IMR-90 (cell line): ENCODE results near the gene CTSF. TPM values are rescaled to one million over a fixed set of nuclear protein-coding genes. Genes with fewer than 3 reads are reported as not detected.

Source experiments
- ATAC-seq: fragments of 200-7000 bp; cut with Tn5 transposase; 2 replicates; pipeline ENCODE4 v1.9.1; 2020; ENCODE audit warnings: low read depth, mild to moderate bottlenecking, moderate library complexity
- BruUV-seq: library from RNA; stranded (reverse); fragments of 400-500 nt; replicated peaks from 2 replicates; lab custom pipeline; 2021; lab: Mats Ljungman, UMichigan
- CTCF ChIA-PET: fragments of 300-600 bp; formaldehyde crosslinking; extraction: SDS; loops from one replicate; lab custom pipeline; 2021; ENCODE audit warnings: antibody characterized with exemption; lab: Yijun Ruan, JAX
- POLR2A ChIA-PET: fragments of 300-600 bp; sonication (Branson Sonifier 250); formaldehyde crosslinking; loops from one replicate; lab custom pipeline; 2022; ENCODE audit warnings: antibody characterized with exemption; ENCODE audit not compliant: unreplicated experiment; lab: Charles Lee
- DNase-seq: peaks from one replicate; pipeline ENCODE4 v3.0.0; 2013
- H2AFZ ChIP-seq: replicated peaks from 2 replicates; pipeline ENCODE3; 2013; ENCODE audit warnings: low read length, mild to moderate bottlenecking; ENCODE audit not compliant: poor library complexity
- H2AK5ac ChIP-seq: 2 replicates; pipeline ENCODE4 v1.6.1; 2013; ENCODE audit warnings: low read depth, low read length, inconsistent platforms
- H2AK9ac ChIP-seq: replicated peaks from 2 replicates; pipeline ENCODE3; 2013; ENCODE audit warnings: mild to moderate bottlenecking, low read depth, low read length, moderate library complexity; ENCODE audit not compliant: poor library complexity
- H2BK120ac ChIP-seq: 2 replicates; pipeline ENCODE4 v1.6.1; 2013; ENCODE audit warnings: low read depth, low read length, inconsistent platforms
- H2BK15ac ChIP-seq: 3 replicates; pipeline ENCODE4 v1.6.1; 2013; ENCODE audit warnings: low read depth, low read length, inconsistent platforms
- H2BK20ac ChIP-seq: 2 replicates; pipeline ENCODE4 v1.6.1; 2013; ENCODE audit warnings: low read depth, mild to moderate bottlenecking, inconsistent platforms, low read length, moderate library complexity
- H2BK5ac ChIP-seq: 2 replicates; pipeline ENCODE4 v1.6.1; 2013; ENCODE audit warnings: mild to moderate bottlenecking, low read depth, low read length, inconsistent platforms; ENCODE audit not compliant: poor library complexity, severe bottlenecking
- H3K14ac ChIP-seq: replicated peaks from 2 replicates; pipeline ENCODE4 v1.6.1; 2013; ENCODE audit warnings: low read depth, low read length, inconsistent platforms
- H3K18ac ChIP-seq: 2 replicates; pipeline ENCODE4 v1.6.1; 2013; ENCODE audit warnings: low read depth, low read length, control low read depth
- H3K23ac ChIP-seq: 2 replicates; pipeline ENCODE4 v1.6.1; 2013; ENCODE audit warnings: low read depth, low read length, inconsistent platforms
- H3K27ac ChIP-seq: 2 replicates; pipeline ENCODE4 v1.5.1; 2013; ENCODE audit warnings: mild to moderate bottlenecking, control low read depth, low read length; ENCODE audit not compliant: insufficient read depth
- H3K27me3 ChIP-seq: 2 replicates; pipeline ENCODE4 v1.6.1; 2013; ENCODE audit warnings: low read length; ENCODE audit not compliant: control insufficient read depth, insufficient read depth
- H3K36me3 ChIP-seq: 2 replicates; pipeline ENCODE4 v1.6.1; 2013; ENCODE audit warnings: low read length, mixed read lengths; ENCODE audit not compliant: control insufficient read depth, insufficient read depth
- H3K4ac ChIP-seq: 2 replicates; pipeline ENCODE4 v1.6.1; 2013; ENCODE audit warnings: low read depth, low read length, inconsistent platforms
- H3K4me1 ChIP-seq: 2 replicates; pipeline ENCODE4 v1.6.1; 2013; ENCODE audit warnings: low read length, mixed read lengths; ENCODE audit not compliant: control insufficient read depth, insufficient read depth
- H3K4me2 ChIP-seq: 2 replicates; pipeline ENCODE4 v1.6.1; 2013; ENCODE audit warnings: low read depth, mild to moderate bottlenecking, control low read depth, low read length, moderate library complexity
- H3K4me3 ChIP-seq: 2 replicates; pipeline ENCODE4 v1.5.1; 2013; ENCODE audit warnings: low read depth, mild to moderate bottlenecking, control low read depth, low read length, moderate library complexity; ENCODE audit not compliant: insufficient read depth
- H3K56ac ChIP-seq: 2 replicates; pipeline ENCODE4 v1.6.1; 2013; ENCODE audit warnings: low read length, inconsistent platforms; ENCODE audit not compliant: insufficient read depth; ENCODE audit errors: extremely low read depth
- H3K79me1 ChIP-seq, 2 experiments: 2 replicates each; pipeline ENCODE4 v1.6.1; 2013; ENCODE audit warnings: low read length in 2 of 2, inconsistent platforms in 1 of 2, low read depth in 1 of 2
- H3K9ac ChIP-seq: 2 replicates; pipeline ENCODE4 v1.6.1; 2013; ENCODE audit warnings: low read depth, low read length, control low read depth
- H3K9me1 ChIP-seq: 2 replicates; pipeline ENCODE4 v1.6.1; 2013; ENCODE audit warnings: low read length, inconsistent platforms; ENCODE audit not compliant: insufficient read depth
- H3K9me3 ChIP-seq: 2 replicates; pipeline ENCODE4 v1.6.1; 2013; ENCODE audit warnings: low read length; ENCODE audit not compliant: control insufficient read depth, insufficient read depth
- H4K20me1 ChIP-seq: 2 replicates; pipeline ENCODE4 v1.6.1; 2013; ENCODE audit warnings: low read length, inconsistent platforms; ENCODE audit not compliant: insufficient read depth
- H4K5ac ChIP-seq: 2 replicates; pipeline ENCODE4 v1.6.1; 2013; ENCODE audit warnings: mild to moderate bottlenecking, low read depth, low read length, control low read depth
- H4K8ac ChIP-seq, 2 experiments: 2 replicates each; pipeline ENCODE4 v1.6.1; 2013; ENCODE audit warnings: low read depth in 2 of 2, low read length in 2 of 2, control low read depth in 1 of 2, inconsistent platforms in 1 of 2
- H4K91ac ChIP-seq: 2 replicates; pipeline ENCODE4 v1.6.1; 2013; ENCODE audit warnings: low read depth, low read length, inconsistent platforms; ENCODE audit not compliant: insufficient read depth
- BHLHE40 ChIP-seq: fragments of 150-350 bp; IDR thresholded peaks from 2 replicates; pipeline ENCODE4 v1.6.1; 2016; ENCODE audit warnings: mild to moderate bottlenecking, low read depth, low read length
- CHD1 ChIP-seq: IDR thresholded peaks from 2 replicates; pipeline ENCODE4 v1.6.1; 2012; ENCODE audit warnings: low read depth, low read length, improper control_type of control experiment
- MXI1 ChIP-seq: IDR thresholded peaks from 2 replicates; pipeline ENCODE4 v1.6.1; 2012; ENCODE audit warnings: low read depth, mild to moderate bottlenecking, low read length, moderate library complexity, borderline replicate concordance
- RCOR1 ChIP-seq: IDR thresholded peaks from 2 replicates; pipeline ENCODE4 v1.6.1; 2012; ENCODE audit warnings: mild to moderate bottlenecking, low read length, improper control_type of control experiment; ENCODE audit not compliant: insufficient replicate concordance
- RFX5 ChIP-seq: IDR thresholded peaks from 2 replicates; pipeline ENCODE4 v1.8.0; 2012; ENCODE audit warnings: low read depth, mild to moderate bottlenecking, low read length, moderate library complexity
- WGBS, 2 experiments: methylation state at CpG; one replicate each; pipeline versions ENCODE4 v1.1.5 to v1.1.7; 2013; ENCODE audit warnings: missing lambda C conversion rate in 2 of 2; ENCODE audit not compliant: insufficient read length in 1 of 2; ENCODE audit errors: extremely low coverage in 2 of 2; 5-methylcytosine and 5-hydroxymethylcytosine counted together
- dilution Hi-C: fragments of 300-500 bp; cut with HindIII; formaldehyde crosslinking; loops from one replicate; pipeline ENCODE4 v1.14.3; 2018; ENCODE audit warnings: low sequenced_read_pairs; ENCODE audit not compliant: unreplicated experiment
- in situ Hi-C: fragments of 300-500 bp; cut with MboI; formaldehyde crosslinking; loops from 3 replicates; pipeline ENCODE4 v1.14.3; 2019; ENCODE audit warnings: low sequenced_read_pairs, inconsistent platforms, mixed read lengths
- intact Hi-C: fragments of 100-400 bp; cut with micrococcal nuclease; formaldehyde crosslinking; loops from 2 replicates; pipeline ENCODE4 v1.10.0; 2022
- polyA plus RNA-seq, 3 experiments: library from polyadenylated mRNA; depleted of rRNA; stranded (reverse); fragments of >200 nt; gene quantifications; 2 replicates each; pipeline ENCODE4 v1.2.3, GENCODE V29; 2012; ENCODE audit warnings: low replicate concordance in 1 of 3
- total RNA-seq: library from RNA; depleted of rRNA; stranded (reverse); fragments of >200 nt; gene quantifications from 2 replicates; pipeline ENCODE4 v1.2.3, GENCODE V29; 2012

The CTSF gene
- total and polyA plus RNA-seq, 2 of the 4 experiments (the other 2 are of a cell fraction), result 4.1 to 16.0 TPM

GRCh38 chr11:66616379-66617154 is 48.2 kb upstream of the CTSF start, which contains the start of gene RBM14 (continued):
- TF ChIP-seq MXI1, result peak; percentile 62; the same call in 1 of the 2 replicates
- no peak for TF ChIP-seq RFX5
- no peak for TF ChIP-seq RCOR1

- Histone ChIP-seq H3K9ac (no peak overlapping the region), H3K56ac (no peak overlapping the region), H3K4me1 (peaks cover 2% of the 10 kb centered on the region; the same call in 1 of the 2 replicates), H2BK120ac (no peak overlapping the region), H3K9me3 (no peaks in the 10 kb centered on the region), H4K8ac (no peak overlapping the region), H3K4me2 (no peak overlapping the region), H2BK5ac (no peak overlapping the region), H2AK5ac (no peak overlapping the region), H3K27me3 (no peaks in the 10 kb centered on the region), H2BK15ac (no peak overlapping the region), H3K9me1 (no peaks in the 10 kb centered on the region), H2BK20ac (no peak overlapping the region), H2AFZ (no peak overlapping the region), H3K4me3 (no peak overlapping the region), H3K14ac (no peak overlapping the region), H4K91ac (no peak overlapping the region), H4K5ac (no peak overlapping the region), H3K4ac (no peak overlapping the region), H4K20me1 (peaks cover 27% of the 10 kb centered on the region), H3K18ac (no peak overlapping the region), H3K23ac (no peak overlapping the region), H3K36me3 (peaks cover 5% of the 10 kb centered on the region; the same call in 1 of the 2 replicates), H3K27ac (no peak overlapping the region), H2AK9ac (no peak overlapping the region), H3K79me1 (peaks cover 5 to 37% of the 10 kb centered on the region in 2 experiments; a peak in 3 of 4 replicates)
- BruUV-seq, result no TSS peak
- DNase-seq (no peak), ATAC-seq (no peak)
- 83% methylated on average over 1 of the region's 13 CpGs; no CpG with 5 or more reads in 1 of the 2 experiments for WGBS, 2 experiments
- in situ Hi-C loops, result no loop called here
- POLR2A ChIA-PET, result no interaction called here
- dilution Hi-C loops, result no loop called here
- TF ChIP-seq BHLHE40 (no peak), CHD1 (no peak), RCOR1 (no peak)
- intact Hi-C loops, result no loop called here
- CTCF ChIA-PET, result no interaction called here
Observed at GRCh38 chr11:66614073-66614472, 45.7 kb upstream of the CTSF start.
